H1 (cell line): ENCODE data around the gene DNAI2.

Experiments used
- BRCA1 ChIP-seq: IDR thresholded peaks from 2 replicates; pipeline ENCODE4 v1.6.1; 2012; ENCODE audit warnings: low read depth, low read length, improper control_type of control experiment
- CTCF ChIP-seq, 3 experiments: IDR thresholded peaks; 1 replicate in 2 of 3; 2 replicates in 1 of 3; pipeline versions ENCODE4 v1.5.1 to v1.6.1; 2011; ENCODE audit warnings: low read length in 3 of 3, mild to moderate bottlenecking in 3 of 3, inconsistent platforms in 2 of 3, low read depth in 1 of 3, moderate library complexity in 1 of 3; ENCODE audit not compliant: insufficient read depth in 1 of 3; ENCODE audit errors: control extremely low read depth in 1 of 3
- GABPA ChIP-seq: IDR thresholded peaks from 2 replicates; pipeline ENCODE4 v1.6.1; 2011; ENCODE audit warnings: mild to moderate bottlenecking, low read length, moderate library complexity, borderline replicate concordance; ENCODE audit not compliant: insufficient read depth
- MAX ChIP-seq: IDR thresholded peaks from 2 replicates; pipeline ENCODE4 v1.6.1; 2012; ENCODE audit warnings: inconsistent platforms
- SUZ12 ChIP-seq: fragments of 200-600 bp; sonication (generic); IDR thresholded peaks from 2 replicates; pipeline ENCODE4 v1.6.1; 2012; ENCODE audit warnings: mild to moderate bottlenecking, inconsistent platforms, low read length, moderate library complexity, mixed read lengths

- TF ChIP-seq GABPA (no peak), CTCF (IDR thresholded peaks at IDR 0.05; ENCODE audit: control extremely low read depth in 1 of 3, insufficient read depth in 1 of 3, low read depth in 1 of 3, low read length in 3 of 3) (no peak), MAX (no peak), SUZ12 (no peak), BRCA1 (no peak)
Measured at GRCh38 chr17:74362810-74363498, 88.9 kb downstream of the DNAI2 start.
